ENCODE measurements around the gene TWIST2.

DNA sequence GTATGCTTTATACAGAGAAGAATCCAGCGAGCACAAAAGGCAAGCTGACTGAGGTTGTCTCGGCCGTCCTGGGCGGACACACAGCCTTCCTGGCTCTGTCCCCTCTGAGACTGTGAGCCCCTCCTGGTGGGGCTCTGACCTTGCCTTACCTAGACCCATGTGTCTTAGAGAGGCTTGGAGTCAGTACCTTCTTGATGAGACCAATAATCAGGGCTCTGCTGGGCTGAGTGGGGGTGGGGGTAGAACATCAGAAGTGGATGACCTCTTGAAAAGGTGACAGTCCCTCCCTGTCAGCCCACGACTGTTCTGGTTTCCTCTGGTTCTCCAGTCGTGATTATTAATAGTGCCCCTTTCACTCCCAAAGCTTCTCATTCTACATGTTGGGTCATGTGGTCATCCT is 31.2 kb downstream of the TWIST2 start:
- TF ChIP-seq, protein P1, sequence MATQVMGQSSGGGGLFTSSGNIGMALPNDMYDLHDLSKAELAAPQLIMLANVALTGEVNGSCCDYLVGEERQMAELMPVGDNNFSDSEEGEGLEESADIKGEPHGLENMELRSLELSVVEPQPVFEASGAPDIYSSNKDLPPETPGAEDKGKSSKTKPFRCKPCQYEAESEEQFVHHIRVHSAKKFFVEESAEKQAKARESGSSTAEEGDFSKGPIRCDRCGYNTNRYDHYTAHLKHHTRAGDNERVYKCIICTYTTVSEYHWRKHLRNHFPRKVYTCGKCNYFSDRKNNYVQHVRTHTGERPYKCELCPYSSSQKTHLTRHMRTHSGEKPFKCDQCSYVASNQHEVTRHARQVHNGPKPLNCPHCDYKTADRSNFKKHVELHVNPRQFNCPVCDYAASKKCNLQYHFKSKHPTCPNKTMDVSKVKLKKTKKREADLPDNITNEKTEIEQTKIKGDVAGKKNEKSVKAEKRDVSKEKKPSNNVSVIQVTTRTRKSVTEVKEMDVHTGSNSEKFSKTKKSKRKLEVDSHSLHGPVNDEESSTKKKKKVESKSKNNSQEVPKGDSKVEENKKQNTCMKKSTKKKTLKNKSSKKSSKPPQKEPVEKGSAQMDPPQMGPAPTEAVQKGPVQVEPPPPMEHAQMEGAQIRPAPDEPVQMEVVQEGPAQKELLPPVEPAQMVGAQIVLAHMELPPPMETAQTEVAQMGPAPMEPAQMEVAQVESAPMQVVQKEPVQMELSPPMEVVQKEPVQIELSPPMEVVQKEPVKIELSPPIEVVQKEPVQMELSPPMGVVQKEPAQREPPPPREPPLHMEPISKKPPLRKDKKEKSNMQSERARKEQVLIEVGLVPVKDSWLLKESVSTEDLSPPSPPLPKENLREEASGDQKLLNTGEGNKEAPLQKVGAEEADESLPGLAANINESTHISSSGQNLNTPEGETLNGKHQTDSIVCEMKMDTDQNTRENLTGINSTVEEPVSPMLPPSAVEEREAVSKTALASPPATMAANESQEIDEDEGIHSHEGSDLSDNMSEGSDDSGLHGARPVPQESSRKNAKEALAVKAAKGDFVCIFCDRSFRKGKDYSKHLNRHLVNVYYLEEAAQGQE (IDR thresholded peaks at IDR 0.05; ENCODE audit: low read depth): no peak
- TF ChIP-seq YY1 (IDR thresholded peaks at IDR 0.05; ENCODE audit: low read depth): no peak
- no peak for TF ChIP-seq CEBPB (IDR thresholded peaks at IDR 0.05)
- no peak for TF ChIP-seq EP300 (IDR thresholded peaks at IDR 0.05; ENCODE audit: borderline replicate concordance)
- TF ChIP-seq NFIC (IDR thresholded peaks at IDR 0.05): no peak
- TF ChIP-seq TAF1 (IDR thresholded peaks at IDR 0.05; ENCODE audit: low read depth): no peak
- TF ChIP-seq CREB1 (IDR thresholded peaks at IDR 0.05; ENCODE audit: low read depth): no peak
- TF ChIP-seq, protein P2, sequence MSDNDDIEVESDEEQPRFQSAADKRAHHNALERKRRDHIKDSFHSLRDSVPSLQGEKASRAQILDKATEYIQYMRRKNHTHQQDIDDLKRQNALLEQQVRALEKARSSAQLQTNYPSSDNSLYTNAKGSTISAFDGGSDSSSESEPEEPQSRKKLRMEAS (IDR thresholded peaks at IDR 0.05): no peak
- no peak for TF ChIP-seq RAD21 (IDR thresholded peaks at IDR 0.05; ENCODE audit: low read depth)
- TF ChIP-seq FOXM1 (IDR thresholded peaks at IDR 0.05; ENCODE audit: borderline replicate concordance, low read depth): no peak
- TF ChIP-seq TCF12 (IDR thresholded peaks at IDR 0.05; ENCODE audit: low read depth): no peak
- TF ChIP-seq, protein P3, sequence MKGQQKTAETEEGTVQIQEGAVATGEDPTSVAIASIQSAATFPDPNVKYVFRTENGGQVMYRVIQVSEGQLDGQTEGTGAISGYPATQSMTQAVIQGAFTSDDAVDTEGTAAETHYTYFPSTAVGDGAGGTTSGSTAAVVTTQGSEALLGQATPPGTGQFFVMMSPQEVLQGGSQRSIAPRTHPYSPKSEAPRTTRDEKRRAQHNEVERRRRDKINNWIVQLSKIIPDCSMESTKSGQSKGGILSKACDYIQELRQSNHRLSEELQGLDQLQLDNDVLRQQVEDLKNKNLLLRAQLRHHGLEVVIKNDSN (IDR thresholded peaks at IDR 0.05): no peak
- no peak for TF ChIP-seq ZBTB7A (IDR thresholded peaks at IDR 0.05; ENCODE audit: low read depth)
- no peak for TF ChIP-seq EGR1 (IDR thresholded peaks at IDR 0.05)
